Right lobe of liver (tissue), 6 donors: ENCODE measurements around the gene DIRAS1. TPM values are rescaled to one million over a fixed set of nuclear protein-coding genes. Genes with fewer than 3 reads are reported as not detected.

Experiments
- ATAC-seq, 4 donors: fragments of 200-7000 bp; cut with Tn5 transposase; one replicate each; pipeline ENCODE4 v1.9.1; 2020; ENCODE audit warnings: mild to moderate bottlenecking in 4 of 4, moderate library complexity in 4 of 4
- DNase-seq, 3 donors: peaks; one replicate each; pipeline ENCODE4 v3.0.0-alpha.2; 2020
- H3K27ac ChIP-seq, 3 donors: fragments of 200-600 bp; one replicate each; pipeline ENCODE4 v1.8.0; 2022
- H3K27me3 ChIP-seq, 2 donors: fragments of 200-600 bp; one replicate each; pipeline ENCODE4 v1.8.0; 2022
- H3K36me3 ChIP-seq, 4 donors: fragments of 200-600 bp; sonication (generic) in 1 of 4; one replicate each; pipeline versions ENCODE4 v1.5.1 to v1.8.0; 2017 to 2022; ENCODE audit warnings: control low read depth in 1 of 4
- H3K4me1 ChIP-seq, 4 donors: fragments of 200-600 bp; sonication (generic) in 1 of 4; one replicate each; pipeline versions ENCODE4 v1.5.1 to v1.8.0; 2017 to 2022; ENCODE audit warnings: control low read depth in 1 of 4
- H3K4me3 ChIP-seq, 3 donors: fragments of 200-600 bp; one replicate each; pipeline ENCODE4 v1.8.0; 2022
- H3K9me3 ChIP-seq, 4 donors: fragments of 200-600 bp; sonication (generic) in 1 of 4; one replicate each; pipeline versions ENCODE4 v1.5.1 to v1.8.0; 2017 to 2022; ENCODE audit warnings: control low read depth in 1 of 4
- POLR2A ChIP-seq: fragments of 450-650 bp; IDR thresholded peaks from one replicate; pipeline ENCODE4 v1.6.1; 2017; ENCODE audit warnings: antibody characterized with exemption, mild to moderate bottlenecking
- WGBS: methylation state at CpG from one replicate; pipeline ENCODE4 v1.1.6; 2018; ENCODE audit warnings: low coverage, low lambda C conversion rate; ENCODE audit not compliant: insufficient coverage; ENCODE audit errors: missing lambda C conversion rate; 5-methylcytosine and 5-hydroxymethylcytosine counted together
- intact Hi-C, 2 donors: fragments of 100-400 bp; cut with DNase I; formaldehyde crosslinking; loops; one replicate each; pipeline versions ENCODE4 v1.11.2 to v1.14.1; 2022
- total RNA-seq, 6 experiments: library from RNA; depleted of rRNA in 2 of 6; stranded (reverse); fragments of >200 nt in 2 of 6; fragmentation: NEBNext Ultra II Directional in 3 of 6; extraction: Animal tissue kit (Norgen Biotek cat#: 25700) in 3 of 6; gene quantifications; one replicate each; pipeline versions ENCODE4 v1.1.0 to v1.2.4, GENCODE V29; 2016 to 2023
- TF ChIP-seq, protein P1 (sequence below), 4 donors: fragments of 200-600 bp in 3 of 4; fragments of 450-650 bp in 1 of 4; IDR thresholded peaks; one replicate each; pipeline versions ENCODE4 v1.5.1 to v1.8.0; 2016 to 2022; ENCODE audit warnings: antibody characterized with exemption in 4 of 4, mild to moderate bottlenecking in 2 of 4
- donor health status: DM: no; HTN: yes; CAD: no.
- donor health status: DM: no; HTN: no; CAD: no.
- donor health status: DM: no; HTN: no; CAD: no.
- donor health status: DM: no; HTN: yes; CAD: no.
- donor health status: DM: no; HTN: yes; CAD: no.

DIRAS1 gene
- total RNA-seq, 6 experiments from 2014 or later, result 0.19 to 1.6 TPM; not detected in 4

DNA sequence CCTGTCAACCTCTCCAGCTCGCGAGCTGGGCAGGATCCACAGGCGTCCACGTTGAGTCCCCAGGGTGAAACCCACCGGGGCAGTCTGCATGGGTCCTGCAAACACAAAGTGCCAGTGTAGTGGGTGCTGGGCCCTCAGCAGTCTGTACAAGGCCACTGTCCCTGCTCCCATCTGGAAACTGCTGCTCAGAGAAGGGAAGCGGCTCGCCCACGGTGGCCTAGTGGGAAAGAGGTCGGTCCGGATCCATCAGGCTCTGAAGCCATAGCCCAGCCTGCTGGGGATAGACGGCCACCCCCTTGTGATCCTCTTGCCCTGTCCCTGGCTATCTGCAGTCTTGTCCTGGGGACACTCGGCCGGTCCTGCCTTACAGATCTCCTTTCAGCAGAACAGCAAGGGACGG is 2.6 kb upstream of the DIRAS1 start:
- Histone ChIP-seq H3K27ac (no peak overlapping the region), H3K27me3 (peaks cover 0 to 8% of the 10 kb centered on the region in 2 donors), H3K4me1 (no peaks in the 10 kb centered on the region), H3K4me3 (no peak overlapping the region), H3K36me3 (no peaks in the 10 kb centered on the region), H3K9me3 (no peaks in the 10 kb centered on the region)
- ATAC-seq, result no peak
- intact Hi-C loops, result no loop called here
- no peak for DNase-seq
- WGBS, result 56% methylated on average over 6 of the region's 14 CpGs
- TF ChIP-seq, protein P1, sequence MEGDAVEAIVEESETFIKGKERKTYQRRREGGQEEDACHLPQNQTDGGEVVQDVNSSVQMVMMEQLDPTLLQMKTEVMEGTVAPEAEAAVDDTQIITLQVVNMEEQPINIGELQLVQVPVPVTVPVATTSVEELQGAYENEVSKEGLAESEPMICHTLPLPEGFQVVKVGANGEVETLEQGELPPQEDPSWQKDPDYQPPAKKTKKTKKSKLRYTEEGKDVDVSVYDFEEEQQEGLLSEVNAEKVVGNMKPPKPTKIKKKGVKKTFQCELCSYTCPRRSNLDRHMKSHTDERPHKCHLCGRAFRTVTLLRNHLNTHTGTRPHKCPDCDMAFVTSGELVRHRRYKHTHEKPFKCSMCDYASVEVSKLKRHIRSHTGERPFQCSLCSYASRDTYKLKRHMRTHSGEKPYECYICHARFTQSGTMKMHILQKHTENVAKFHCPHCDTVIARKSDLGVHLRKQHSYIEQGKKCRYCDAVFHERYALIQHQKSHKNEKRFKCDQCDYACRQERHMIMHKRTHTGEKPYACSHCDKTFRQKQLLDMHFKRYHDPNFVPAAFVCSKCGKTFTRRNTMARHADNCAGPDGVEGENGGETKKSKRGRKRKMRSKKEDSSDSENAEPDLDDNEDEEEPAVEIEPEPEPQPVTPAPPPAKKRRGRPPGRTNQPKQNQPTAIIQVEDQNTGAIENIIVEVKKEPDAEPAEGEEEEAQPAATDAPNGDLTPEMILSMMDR (IDR thresholded peaks at IDR 0.05), result no peak
- no peak for TF ChIP-seq POLR2A

DNA sequence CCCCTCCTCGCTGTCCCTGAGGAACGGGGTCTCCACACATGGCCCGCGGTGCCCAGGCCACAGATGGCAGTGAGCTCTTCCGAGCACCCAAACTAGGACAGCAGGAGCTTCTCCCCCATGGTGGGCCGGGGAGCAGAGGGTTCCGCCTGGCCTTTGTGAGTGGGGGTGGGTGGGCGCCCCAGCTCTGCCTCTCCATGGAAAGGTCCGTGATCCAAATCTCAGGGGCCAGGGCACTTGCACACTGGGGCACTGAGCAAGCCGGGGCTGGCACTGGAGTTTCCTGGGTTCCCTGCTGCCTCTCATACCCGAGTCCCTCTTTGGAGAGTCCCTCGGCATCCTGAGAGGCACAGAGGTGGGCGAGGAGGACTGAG is 2.2 kb upstream of the DIRAS1 start:
- Histone ChIP-seq H3K4me1 (no peaks in the 10 kb centered on the region), H3K27me3 (peaks cover 0 to 8% of the 10 kb centered on the region in 2 donors), H3K36me3 (no peaks in the 10 kb centered on the region), H3K4me3 (no peak overlapping the region), H3K9me3 (no peaks in the 10 kb centered on the region), H3K27ac (no peak overlapping the region)
- DNase-seq (no peak), ATAC-seq (no peak)
- no peak for TF ChIP-seq POLR2A
- TF ChIP-seq, protein P1 (IDR thresholded peaks at IDR 0.05), result no peak
- intact Hi-C loops, result no loop called here
- WGBS, result 67% methylated on average over 1 of the region's 13 CpGs

DNA sequence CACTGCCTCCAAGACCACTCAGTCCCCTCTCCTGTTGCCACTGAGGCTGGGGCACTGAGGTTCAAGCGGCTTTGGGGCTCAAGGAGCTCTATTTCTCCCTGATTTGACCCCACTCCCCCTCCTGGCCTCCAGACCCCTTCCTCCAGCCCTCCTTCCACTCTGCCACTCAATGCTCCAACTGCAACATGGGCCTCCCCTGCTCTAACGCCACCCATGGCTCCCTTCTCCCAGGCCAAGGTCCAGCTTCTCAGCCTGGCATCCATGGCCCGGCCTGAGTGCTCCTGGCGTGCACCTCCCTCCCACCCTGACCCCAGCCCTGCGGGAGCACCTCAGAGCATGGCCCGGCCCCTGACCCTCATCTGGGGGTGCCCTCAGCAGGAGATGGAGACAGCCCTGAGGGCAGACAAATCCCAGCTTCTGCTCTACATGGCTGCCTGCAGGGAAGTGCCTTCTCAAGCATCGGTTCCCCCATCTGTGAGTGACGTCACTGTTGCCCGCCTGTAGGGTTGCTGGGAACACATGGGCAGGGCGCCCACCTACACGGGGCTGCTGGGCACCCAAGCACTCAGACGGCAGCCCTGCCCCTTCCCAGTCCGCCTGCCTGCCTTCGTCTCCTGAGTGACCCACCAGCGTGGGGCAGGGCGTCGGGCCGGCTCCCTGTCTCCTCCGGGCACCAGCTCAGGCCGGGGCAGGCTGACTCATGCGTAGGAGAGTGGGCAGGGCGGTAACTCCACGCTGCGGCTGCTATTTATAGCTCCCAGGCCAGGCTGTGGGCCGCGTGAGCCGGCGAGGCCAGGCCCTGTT is 1.6 kb upstream of the DIRAS1 start:
- H3K27ac ChIP-seq, result no peak overlapping the region
- H3K4me1 ChIP-seq, result no peaks in the 10 kb centered on the region
- H3K27me3 ChIP-seq, result peaks cover 0 to 8% of the 10 kb centered on the region in 2 donors
- 39% methylated on average over 6 of the region's 28 CpGs for WGBS
- TF ChIP-seq POLR2A, result no peak
- TF ChIP-seq, protein P1 (IDR thresholded peaks at IDR 0.05), result no peak
- H3K9me3 ChIP-seq, result no peaks in the 10 kb centered on the region
- no peak for DNase-seq
- no peak overlapping the region for H3K4me3 ChIP-seq
- intact Hi-C loops, result no loop called here
- H3K36me3 ChIP-seq, result no peaks in the 10 kb centered on the region
- peak in 1 of 4 donors; percentile 44 for ATAC-seq

DNA sequence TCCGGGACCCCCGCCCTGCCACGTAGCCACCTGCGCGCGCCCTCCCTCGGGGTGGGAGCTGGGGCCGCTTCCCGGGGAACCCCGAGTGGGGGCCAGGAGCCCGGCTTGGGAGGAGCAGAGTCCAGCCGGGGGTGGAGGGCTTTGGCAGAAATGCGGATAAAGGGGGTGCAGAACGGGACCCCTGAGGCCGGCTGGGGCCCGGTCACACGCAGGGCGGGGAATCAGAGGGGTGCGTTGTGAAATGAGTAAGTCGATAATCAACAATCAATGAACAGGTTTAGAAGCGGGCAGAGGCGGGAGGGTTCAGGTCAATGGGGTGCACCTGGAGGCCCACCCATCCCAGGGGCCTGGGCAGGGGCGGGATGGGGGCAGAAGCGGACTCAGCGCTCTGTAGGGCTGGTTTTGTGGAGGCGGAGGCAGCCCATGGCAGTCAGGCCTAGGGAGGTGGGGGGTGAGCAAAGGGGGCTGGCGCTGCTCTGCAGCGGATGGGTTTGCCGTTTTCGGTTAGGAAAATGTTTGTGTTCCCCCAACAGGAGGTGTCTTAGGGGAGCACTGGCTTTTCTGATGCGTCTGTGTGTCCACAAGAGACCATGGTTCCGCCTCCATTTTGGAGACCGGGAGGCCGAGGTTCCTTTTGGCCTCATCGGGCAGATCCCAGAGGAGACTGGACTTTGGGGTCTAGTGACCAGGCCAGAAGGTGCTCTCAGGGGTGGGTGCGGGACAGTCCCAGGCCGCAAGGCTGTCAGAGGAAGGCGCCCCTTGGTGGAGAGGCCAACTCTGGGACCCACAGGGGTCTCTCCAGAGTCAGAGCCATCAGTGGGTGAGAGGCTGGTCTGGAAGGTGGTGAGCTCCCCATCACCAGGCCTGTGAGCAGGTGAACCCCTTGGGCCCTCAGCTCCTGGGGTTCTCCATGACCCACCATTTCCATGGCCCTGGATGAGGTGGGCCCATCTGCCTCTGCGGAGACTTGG is 683 bp upstream of the DIRAS1 start:
- Histone ChIP-seq H3K9me3 (no peaks in the 10 kb centered on the region), H3K4me3 (no peak overlapping the region), H3K27me3 (peaks cover 0 to 8% of the 10 kb centered on the region in 2 donors), H3K27ac (no peak overlapping the region), H3K4me1 (no peaks in the 10 kb centered on the region), H3K36me3 (no peaks in the 10 kb centered on the region)
- intact Hi-C loops, result no loop called here
- DNase-seq (no peak), ATAC-seq (no peak)
- 8% methylated on average over 12 of the region's 39 CpGs for WGBS
- TF ChIP-seq, protein P1 (IDR thresholded peaks at IDR 0.05), result no peak
- TF ChIP-seq POLR2A, result no peak
